Stimulated activated CD4-positive, alpha-beta T cell treated with anti-CD3 and anti-CD28 coated beads, Interleukin-1b, Interleukin-23, amount 100 ng/mL, for 48 hours (primary cell): ENCODE data around the gene MYL5.
A peak's percentile ranks its signal among the peaks of the same experiment; 100 is the strongest.
"Not testable (repeated sequence)": the region's sequence is repeated elsewhere in the genome, so short reads cannot be mapped to it uniquely, and the experiment has no call there.

Source experiments
- DNase-seq: peaks from one replicate; pipeline ENCODE4 v3.0.0-alpha.2; 2020

The MYL5 gene

DNA sequence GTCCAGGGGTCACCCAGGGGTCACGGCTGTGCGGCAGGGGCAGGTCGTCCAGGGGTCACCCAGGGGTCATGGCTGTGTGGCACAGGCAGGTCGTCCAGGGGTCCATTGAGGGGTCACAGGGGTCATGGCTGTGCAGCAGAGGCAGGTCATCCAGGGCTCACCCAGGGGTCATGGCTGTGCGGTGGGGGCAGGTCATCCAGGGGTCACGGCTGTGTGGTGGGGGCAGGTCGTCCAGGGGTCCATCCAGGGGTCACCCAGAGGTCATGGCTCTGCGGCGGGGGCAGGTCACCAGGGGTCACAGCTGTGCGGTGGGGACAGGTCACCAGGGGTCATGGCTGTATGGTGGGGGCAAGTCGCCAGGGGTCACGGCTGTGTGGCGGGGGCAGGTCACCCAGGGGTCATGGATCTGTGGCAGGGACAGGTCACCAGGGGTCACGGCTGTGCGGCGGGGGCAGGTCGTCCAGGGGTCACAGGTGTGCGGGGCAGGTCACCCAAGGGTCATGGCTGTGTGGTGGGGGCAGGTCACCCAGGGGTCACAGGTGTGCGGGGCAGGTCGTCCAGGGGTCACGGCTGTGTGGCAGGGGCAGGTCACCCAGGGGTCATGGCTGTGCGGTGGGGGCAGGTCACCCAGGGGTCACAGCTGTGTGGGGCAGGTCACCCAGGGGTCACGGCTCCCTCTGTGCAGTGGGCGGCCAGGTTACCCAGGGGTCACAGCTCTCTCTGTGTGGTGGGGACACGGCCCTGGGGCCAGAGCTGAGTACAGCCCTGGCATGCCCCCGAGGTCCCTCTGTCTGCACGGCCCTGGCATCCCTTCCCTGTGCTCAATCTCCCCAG is 16.3 kb upstream of the MYL5 start:
- DNase-seq = no peak

DNA sequence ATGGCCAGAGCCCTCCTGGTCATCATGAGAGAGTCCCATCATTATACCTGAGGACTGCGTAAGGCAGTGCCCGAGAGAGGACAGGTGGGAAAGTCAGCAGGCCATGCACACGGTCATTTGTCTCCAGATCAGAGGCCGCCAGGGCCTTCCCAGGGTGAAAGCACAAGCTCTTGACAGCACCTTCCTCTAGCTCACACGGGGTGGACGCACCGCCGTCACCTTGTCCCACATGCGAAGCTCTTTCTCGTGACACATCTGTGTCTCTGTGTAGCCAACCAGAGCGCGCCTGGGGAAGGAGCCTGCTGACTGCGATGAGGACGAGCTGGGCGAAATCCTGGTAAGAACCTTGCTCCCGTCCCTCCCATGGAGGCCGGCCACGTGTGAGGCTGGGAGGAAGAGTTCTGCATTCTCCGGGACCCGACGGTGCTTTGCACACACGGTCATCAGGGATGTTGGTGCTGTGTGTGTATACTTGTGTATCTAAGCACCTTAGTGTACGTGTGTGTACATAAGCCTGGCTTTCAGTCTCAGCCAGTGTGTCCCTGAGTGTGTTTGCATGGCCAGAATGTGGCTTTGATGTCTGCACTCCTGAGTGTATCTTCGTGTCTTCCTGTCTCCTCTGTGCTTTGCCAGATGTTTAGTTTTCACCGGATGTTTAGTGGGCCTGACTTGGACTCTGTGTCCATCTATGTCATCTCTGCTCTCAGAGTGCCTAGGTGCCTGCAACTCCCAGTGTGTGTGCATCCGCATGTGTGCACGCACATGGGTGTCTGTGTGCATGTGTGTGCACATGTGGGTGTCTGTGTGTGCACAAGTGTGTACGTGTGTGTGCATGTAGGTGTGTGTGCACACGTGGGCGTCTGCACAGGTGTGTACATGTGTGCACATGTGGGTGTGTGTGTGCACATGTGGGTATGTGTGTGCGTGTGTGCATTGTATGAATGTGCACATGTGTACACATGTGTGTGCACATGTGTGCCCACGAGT is 15.4 kb upstream of the MYL5 start:
- no peak for DNase-seq

DNA sequence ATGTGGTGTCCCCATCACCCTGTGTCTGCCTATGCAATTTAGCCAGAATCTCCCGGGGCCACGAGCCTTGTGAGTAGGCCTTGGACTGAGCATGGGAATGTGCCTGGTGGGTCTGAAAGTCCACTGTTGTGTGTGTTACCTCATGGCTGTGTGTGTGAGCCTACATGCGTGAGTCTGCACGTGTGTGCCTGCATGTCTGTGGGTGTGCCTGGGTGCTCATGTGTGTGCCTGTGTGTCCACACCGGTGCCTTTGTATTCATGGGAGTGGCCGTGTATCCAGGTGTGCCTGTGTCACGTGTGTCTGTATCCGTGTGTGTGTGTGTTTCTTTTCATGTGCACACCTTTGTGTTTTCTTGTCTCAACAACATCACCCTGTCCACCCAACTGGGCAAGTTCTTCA is 14.5 kb upstream of the MYL5 start:
- no peak for DNase-seq

DNA sequence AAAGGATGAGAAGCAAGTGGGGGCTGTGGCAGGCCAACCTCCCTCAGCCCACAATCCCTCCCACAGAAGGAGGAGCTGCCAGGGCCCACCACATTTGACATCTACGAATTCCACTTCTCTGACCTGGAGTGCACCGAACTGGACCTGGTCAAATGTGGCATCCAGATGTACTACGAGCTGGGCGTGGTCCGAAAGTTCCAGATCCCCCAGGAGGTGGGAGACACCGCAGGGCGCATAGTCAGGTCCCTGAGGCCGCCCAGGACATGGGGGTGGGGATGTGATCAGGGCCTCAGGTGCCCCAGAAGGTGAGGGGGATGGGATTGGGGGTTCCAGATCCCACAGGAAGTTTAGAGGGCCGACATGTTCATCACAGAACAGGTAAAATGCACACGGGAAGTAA is 13.9 kb upstream of the MYL5 start:
- DNase-seq = no peak

DNA sequence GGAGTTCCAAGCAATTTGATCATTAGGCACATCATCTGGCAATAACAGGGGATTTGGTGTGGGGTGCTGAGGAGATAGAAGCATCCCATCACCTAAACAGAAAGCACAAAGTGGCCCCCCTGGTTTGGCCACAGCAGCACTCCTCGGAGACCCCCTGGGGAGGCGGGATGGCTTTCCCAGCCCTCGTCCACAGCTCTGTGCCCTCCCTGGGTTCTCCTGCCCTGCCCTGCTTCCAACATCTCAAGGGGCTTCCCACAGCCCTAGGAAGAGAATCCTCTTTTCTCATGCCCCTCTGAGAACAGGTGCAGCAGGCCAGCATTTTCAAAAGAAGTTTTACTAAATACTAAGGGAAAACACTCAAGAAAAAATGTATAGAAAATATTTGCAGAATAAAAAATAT is 13.1 kb upstream of the MYL5 start:
- no peak for DNase-seq

DNA sequence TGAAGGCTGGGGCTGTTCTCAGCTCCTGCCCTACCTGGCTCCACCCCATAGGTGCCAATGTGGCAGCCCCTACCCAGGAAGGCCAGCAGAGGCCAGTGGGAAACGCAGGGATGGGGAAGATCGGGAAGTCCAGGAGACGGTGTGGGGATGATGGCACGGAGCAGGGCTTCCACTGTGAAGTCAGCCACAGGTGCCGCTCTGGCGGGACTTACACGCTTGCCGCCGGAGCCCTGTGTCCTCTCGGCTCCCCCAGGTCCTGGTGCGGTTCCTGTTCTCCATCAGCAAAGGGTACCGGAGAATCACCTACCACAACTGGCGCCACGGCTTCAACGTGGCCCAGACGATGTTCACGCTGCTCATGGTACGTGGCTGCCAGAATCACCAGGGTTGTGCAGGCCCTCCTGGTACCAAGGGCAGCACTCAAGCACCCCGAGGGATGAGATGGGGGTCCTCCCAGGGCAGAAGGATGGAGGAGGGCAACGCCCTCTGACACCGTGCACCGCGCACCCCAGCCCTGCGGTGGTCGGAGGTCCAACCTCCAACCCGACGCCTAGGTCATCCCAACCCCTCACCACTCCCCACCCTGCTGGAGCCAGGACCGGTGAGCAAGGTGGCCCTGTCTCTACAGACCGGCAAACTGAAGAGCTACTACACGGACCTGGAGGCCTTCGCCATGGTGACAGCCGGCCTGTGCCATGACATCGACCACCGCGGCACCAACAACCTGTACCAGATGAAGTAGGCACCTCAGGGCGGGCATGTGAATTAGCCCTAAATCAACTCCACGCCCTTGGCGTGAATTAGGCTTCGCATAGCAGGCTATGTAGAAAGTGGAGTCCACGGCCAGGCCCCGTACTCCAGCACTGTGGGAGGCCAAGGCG is 12.2 kb upstream of the MYL5 start:
- DNase-seq = peak; percentile 1

DNA sequence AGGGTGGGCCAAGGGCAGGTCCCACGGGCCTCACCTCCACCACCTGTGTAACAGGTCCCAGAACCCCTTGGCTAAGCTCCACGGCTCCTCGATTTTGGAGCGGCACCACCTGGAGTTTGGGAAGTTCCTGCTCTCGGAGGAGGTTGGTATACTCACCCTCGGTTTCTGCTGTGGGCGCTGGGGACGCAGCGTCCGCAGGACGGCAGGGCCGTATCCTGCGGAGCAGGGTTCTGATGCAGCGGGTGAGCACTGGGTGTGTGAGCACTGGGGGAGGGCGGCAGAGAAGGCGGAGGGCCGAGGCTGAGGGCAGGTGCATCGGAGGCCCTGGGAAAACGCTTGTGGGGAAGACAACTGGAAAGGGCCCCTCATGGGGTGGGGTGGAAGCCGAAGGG is 11.3 kb upstream of the MYL5 start:
- DNase-seq = peak; percentile 1

DNA sequence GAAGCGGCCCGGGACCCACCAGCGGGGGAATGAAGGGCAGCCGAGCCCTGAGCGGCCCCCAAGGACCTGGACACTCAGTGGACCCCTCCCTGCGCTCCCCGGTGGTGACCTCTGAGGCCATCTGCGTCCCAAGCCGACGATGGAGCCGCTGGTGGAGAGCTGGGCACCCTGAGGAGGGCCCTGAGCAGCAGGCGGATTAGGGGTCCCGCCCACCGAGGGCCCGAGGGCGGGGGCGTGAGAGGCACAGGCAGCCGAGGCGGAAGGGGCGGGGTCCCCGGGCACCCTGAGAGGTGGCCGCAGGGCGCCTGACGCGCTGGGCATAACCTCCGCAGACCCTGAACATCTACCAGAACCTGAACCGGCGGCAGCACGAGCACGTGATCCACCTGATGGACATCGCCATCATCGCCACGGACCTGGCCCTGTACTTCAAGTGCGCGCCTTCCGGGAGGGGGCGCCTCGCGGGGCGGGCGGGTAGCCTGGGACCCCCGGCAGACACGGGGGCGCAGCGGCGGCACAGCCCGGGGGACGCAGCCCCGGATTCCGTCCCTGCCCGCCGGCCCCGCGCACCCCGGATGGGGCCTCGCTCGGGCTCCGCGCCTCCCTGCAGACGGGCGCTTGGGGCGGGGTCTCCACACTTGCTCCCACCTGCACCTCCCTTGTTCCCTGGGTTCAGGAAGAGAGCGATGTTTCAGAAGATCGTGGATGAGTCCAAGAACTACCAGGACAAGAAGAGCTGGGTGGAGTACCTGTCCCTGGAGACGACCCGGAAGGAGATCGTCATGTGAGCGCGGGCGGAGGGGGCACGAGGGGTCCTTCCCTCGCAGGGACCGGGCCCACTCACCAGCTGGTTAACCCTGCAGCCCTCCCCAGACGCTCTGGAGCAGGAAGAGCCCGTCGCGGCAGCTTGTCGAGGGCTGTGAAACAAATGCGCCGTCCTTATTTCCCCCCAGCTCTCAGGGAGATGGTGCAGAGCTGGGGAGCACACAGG is 10.6 kb upstream of the MYL5 start:
- peak; percentile 76 for DNase-seq

DNA sequence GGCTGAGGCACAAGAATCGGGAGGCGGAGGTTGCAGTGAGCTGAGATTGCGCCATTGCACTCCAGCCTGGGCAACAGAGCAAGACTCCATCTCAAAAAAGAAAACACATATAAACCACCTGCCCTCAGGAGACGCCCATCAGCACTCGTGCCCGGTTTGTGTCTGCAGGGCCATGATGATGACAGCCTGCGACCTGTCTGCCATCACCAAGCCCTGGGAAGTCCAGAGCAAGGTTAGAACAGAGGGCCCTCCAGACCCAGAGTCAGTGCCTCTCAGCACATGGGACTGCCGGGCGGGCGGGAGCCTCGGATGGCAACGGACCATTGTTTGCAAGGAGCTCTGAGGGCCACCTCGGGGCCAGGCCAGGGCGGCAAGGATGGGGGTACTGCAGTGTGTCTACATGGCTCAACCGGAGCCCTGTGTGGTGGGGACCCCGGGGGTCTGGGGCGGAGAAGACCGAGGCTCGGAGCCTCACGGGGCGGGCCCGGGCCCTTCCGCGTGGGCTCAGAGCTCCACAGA is 9.6 kb upstream of the MYL5 start:
- DNase-seq = peak; percentile 1

DNA sequence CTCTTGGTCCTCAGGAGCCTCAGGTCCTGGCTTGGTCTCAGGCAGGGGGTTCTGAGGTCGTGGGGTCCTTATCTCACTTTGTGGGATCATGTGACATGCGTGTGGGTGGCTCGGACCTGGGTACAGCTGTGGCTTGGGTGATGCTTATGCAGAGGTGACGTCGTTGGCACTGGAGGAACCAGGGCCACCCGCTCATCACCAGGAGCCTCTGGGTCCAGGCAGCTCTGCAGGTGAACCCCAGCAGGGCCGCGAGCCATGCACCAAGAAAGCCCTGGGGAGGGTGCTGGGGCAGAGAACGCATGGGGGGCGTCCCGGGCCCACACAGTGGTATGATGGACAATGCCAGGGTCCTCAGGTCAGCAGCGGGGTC is 9.0 kb upstream of the MYL5 start:
- no peak for DNase-seq

DNA sequence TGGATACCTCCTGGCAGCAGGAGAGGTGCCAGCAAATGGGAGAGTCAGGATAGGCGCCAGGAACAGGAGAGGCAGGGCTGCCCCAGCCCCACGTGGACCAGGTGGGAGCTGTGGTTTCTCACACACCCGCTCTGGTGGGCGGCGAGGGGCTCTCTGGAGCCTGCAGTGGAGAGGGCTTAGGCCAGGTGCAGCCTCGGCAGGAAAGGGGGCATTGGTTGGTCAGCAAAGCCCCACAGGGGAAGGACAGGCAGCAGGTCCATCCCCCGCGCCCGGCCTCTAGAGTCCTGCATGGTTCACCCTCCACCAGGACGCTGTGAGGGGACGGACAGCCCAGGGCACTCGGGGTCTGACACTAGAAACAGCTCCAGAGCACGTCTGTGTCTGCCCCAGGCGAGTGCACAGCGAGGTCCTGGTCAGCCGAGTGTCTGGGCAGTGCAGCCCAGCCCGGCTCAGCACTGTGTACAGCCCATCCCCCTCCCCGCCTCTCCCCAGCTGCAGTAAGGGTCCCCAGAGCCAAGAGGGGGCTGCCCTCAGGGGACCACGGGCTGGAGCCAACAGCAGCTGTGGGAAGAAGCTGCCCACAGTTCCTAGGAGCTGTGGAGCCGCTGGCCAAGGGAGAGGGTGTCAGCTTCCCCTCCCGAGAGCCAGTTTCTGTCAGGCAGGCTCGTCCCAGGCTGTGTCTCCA is 8.4 kb upstream of the MYL5 start:
- DNase-seq = no peak

DNA sequence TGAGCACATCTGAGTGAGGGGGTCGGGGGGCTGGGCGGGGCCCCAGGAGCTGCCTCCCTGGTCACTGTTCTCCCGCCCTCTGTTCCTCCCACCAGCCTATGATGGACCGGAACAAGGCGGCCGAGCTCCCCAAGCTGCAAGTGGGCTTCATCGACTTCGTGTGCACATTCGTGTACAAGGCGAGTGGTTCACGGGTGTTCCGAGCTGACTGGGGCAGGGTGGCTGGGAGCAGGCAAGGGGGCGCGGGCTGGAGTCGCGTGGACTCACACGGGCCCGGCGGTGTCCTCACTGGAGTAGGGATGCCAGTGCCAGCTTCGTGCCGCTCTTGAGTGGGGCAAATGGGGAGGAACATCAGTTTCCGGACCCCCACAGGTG is 7.9 kb upstream of the MYL5 start:
- no peak for DNase-seq

DNA sequence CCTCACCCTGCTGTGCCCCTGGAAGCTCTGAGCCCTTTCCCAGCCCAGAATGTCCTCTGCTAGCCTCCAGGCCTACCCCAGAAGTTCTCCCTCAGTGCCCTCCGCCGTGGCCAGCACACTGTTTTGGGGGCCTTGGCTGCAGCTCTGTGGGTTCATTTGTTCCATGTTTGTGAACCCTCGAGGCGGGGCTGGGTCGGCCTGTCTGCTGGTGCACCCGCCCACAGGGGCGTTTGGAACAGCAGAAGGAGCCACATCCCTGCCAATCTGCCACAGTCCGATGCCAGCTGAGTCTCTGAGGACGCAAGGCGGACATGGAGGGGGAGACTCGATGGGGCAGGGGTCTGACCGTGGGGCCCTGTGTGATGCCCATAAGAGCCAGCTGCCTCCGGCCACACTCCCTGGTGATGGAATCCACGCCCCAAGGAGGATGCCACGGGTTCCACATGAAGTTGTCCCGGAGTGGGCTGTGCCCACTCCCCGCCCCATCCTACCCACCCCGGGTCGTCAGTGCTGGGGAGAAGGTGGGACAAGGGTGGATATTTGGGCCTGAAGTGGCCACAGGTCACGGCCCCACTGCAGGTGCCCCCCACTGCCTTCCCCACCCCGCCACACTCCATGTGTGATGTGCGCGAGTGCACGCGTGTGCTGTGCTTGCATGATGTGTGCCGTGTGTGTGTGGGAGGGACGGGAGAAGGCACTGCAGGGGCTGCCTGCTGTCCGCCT is 7.4 kb upstream of the MYL5 start:
- DNase-seq = no peak

DNA sequence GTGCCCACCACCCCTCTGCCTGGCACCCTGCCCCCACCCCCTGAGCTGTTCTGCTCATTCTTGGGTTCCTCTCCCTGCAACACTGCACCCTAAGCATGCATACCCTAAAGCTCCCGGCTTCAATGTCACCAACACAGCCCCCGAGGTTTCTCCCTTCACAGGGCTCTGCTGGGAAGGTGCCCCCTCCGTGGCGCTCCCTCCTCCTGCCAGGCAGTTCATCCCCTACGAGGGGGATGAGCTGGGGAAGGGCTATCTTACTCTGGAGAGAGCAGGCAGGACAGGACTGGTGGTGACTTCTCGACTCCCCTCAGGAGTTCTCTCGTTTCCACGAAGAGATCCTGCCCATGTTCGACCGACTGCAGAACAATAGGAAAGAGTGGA is 6.8 kb upstream of the MYL5 start:
- no peak for DNase-seq

DNA sequence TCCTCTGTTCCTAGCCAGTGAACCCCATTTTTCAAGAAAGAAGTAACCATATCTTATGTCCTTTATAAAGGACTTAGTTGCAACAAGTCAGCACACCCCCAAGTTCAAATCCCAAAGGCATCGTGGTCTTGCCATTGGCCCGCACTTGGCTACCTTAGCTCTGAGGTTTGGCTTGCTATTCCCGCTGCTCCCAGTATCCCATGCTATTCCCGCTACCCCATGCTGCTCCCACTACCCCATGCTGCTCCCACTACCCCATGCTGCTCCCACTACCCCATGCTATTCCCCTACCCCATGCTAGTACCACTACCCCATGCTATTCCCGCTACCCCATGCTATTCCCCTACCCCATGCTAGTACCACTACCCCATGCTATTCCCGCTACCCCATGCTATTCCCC is 6.1 kb upstream of the MYL5 start:
- not testable (repeated sequence) for DNase-seq

DNA sequence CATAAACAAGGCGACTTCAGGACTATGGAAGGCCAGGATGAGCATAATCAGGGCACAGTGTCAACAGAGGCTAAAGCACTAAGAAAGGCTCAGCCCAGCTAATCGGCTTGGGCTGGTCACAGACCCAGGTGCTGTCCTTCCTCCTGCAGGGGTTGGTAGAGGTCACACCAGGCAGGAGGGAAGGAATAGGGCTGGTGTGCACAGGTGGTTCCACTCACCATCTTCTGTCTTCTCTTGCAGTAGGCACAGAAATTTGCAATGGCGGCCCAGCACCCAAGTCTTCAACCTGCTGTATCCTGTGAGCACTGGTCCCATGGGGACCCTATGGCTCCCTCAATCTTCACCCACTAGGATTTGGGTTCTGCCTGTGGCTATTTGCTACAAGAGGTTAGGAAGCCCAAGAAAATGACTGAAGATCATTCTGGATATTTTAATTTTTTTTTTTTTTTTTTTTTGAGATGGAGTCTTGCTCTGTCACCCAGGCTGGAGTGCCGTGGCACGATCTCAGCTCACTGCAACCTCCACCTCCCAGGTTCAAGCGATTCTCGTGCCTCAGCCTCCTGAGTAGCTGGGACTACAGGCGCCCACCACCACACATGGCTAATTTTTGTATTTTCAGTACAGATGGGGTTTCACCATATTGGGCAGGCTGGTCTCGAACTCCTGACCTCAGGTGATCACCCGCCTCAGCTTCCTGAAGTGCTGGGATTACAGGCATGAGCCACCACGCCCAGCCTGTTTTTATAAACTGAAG is 4.4 kb upstream of the MYL5 start:
- DNase-seq = not testable (repeated sequence)

DNA sequence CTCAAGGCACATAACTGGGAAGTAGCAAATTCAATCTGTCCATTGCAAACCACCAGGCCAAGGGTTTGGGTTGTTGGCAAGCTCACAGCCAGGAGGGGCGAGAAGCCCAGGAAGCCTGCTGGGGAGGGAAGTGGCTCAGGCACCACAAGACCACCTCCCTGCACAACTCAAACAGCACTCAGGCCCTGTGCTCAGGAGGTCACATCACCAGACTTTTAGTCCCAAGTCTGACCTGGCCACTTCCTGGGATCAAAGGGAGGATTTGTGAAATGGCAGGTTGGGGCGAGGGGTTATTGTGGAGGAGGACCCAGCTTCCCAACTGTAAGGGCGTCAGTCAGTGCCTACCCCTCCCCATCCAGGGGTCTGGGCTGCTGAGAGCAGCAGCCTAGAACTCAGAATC is 2.6 kb upstream of the MYL5 start:
- no peak for DNase-seq

DNA sequence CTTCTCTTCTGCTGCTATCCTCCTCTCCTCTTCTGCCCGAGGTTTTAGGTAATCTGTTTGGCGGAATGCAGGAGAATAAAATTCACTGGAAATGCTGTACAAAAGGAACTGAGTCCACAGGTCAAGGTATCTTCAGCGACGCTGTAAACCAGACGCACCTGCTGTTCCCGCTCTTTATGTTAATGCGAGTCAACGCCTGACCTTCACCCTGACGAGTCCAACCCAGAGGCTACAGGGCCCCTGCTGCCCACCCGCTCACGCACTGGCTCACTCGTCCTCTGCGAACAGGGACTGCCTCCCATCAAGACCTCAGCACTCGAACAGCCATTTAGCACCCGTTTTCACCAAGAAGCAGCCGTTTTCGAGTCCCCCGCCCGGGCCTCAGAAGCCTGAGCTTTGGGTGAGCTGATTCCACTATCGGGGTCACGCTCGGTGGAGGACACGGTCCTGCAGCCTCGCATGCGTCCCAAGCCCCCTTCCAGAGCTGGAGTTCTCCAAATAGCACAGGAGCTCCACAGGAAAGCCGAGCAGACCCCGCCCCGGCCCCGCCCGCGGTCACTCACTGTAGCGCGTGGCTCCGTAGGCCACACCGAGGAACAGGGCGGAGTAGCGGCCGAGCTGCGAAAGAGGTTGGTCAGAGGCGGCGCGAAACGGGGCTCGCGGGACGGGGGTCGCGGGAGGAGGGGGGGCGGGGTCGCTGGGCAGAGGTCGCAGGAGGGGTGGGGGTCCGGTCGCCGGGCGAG is 822 bp upstream of the MYL5 start:
- DNase-seq = no peak
